Measurements from ENCODE around the gene PLCG1. TPM values are rescaled to one million over a fixed set of nuclear protein-coding genes. Genes with fewer than 3 reads are reported as not detected.

PLCG1 gene
- total and polyA plus RNA-seq, 2 donors from 2014 or later, result 12.5 to 117 TPM

- no peak for DNase-seq
- intact Hi-C loops (cut with DNase I), result no loop called here
- no peak for TF ChIP-seq CTCF (IDR thresholded peaks at IDR 0.05; ENCODE audit: borderline replicate concordance, extremely low read depth, insufficient read depth)
- no peak for FAIRE-seq
- no peak overlapping the region for H3K27ac ChIP-seq (ENCODE audit: low read depth in 2 of 2, low read length in 2 of 2)
- H3K36me3 ChIP-seq (ENCODE audit: control insufficient read depth in 2 of 3, insufficient read depth in 3 of 3, low read length in 3 of 3), result no peaks in the 10 kb centered on the region
- no peaks in the 10 kb centered on the region for H3K9me3 ChIP-seq (ENCODE audit: control insufficient read depth in 2 of 3, insufficient read depth in 1 of 3, low read length in 3 of 3)
- no peak overlapping the region for H3K4me3 ChIP-seq (ENCODE audit: low read length in 3 of 3)
- H3K27me3 ChIP-seq (ENCODE audit: control insufficient read depth, insufficient read depth, low read length), result no peaks in the 10 kb centered on the region
- peaks cover 0 to 2% (median 2%) of the 10 kb centered on the region in 3 donors for H3K4me1 ChIP-seq (ENCODE audit: control insufficient read depth in 2 of 3, insufficient read depth in 2 of 3, low read depth in 1 of 3, low read length in 3 of 3)
- no peak overlapping the region for H3K9ac ChIP-seq (ENCODE audit: low read length in 3 of 3)
Observed at GRCh38 chr20:41225091-41225490, 87.7 kb downstream of the PLCG1 start.

- intact Hi-C loops (cut with DNase I), result no loop called here
- Histone ChIP-seq H3K27me3 (ENCODE audit: control insufficient read depth, insufficient read depth, low read length) (no peaks in the 10 kb centered on the region), H3K36me3 (ENCODE audit: control insufficient read depth in 2 of 3, insufficient read depth in 3 of 3, low read length in 3 of 3) (no peaks in the 10 kb centered on the region), H3K27ac (ENCODE audit: low read depth in 2 of 2, low read length in 2 of 2) (no peak overlapping the region), H3K4me3 (ENCODE audit: low read length in 3 of 3) (no peak overlapping the region), H3K9ac (ENCODE audit: low read length in 3 of 3) (no peak overlapping the region), H3K4me1 (ENCODE audit: control insufficient read depth in 2 of 3, insufficient read depth in 2 of 3, low read depth in 1 of 3, low read length in 3 of 3) (peaks cover 0 to 2% (median 2%) of the 10 kb centered on the region in 3 donors), H3K9me3 (ENCODE audit: control insufficient read depth in 2 of 3, insufficient read depth in 1 of 3, low read length in 3 of 3) (no peaks in the 10 kb centered on the region)
- FAIRE-seq, result no peak
- no peak for TF ChIP-seq CTCF (IDR thresholded peaks at IDR 0.05; ENCODE audit: borderline replicate concordance, extremely low read depth, insufficient read depth)
- no peak for DNase-seq
Observed at GRCh38 chr20:41226426-41226825, 89.1 kb downstream of the PLCG1 start.

Small RNA genes lying within 50 kb of the gene (microRNA-seq; reads per million reads assigned to microRNA genes)
- gene MIR6871, result not detected

Other genes starting within 250 kb of the PLCG1 start
- 49.9 TPM for gene TOP1, start 108.7 kb upstream of the PLCG1 start, total RNA-seq
- gene TOP1, start 108.7 kb upstream of the PLCG1 start, polyA plus RNA-seq (ENCODE audit: insufficient read depth, low read depth, low replicate concordance), result 23.4 TPM
- gene ZHX3, start 180.2 kb downstream of the PLCG1 start, total RNA-seq, result 153 TPM
- gene ZHX3, start 180.2 kb downstream of the PLCG1 start, polyA plus RNA-seq (ENCODE audit: insufficient read depth, low read depth, low replicate concordance), result 24.7 TPM
- gene LPIN3, start 203.3 kb downstream of the PLCG1 start, total RNA-seq, result 31.6 TPM
- 29.4 TPM for gene LPIN3, start 203.3 kb downstream of the PLCG1 start, polyA plus RNA-seq (ENCODE audit: insufficient read depth, low read depth, low replicate concordance)
- 0.50 TPM for gene EMILIN3, start 229.3 kb downstream of the PLCG1 start, total RNA-seq
- gene EMILIN3, start 229.3 kb downstream of the PLCG1 start, polyA plus RNA-seq (ENCODE audit: insufficient read depth, low read depth, low replicate concordance), result 0.32 TPM